HFF-Myc (cell line): Measurements from ENCODE around the gene MADCAM1.
"Not testable (repeated sequence)": the region's sequence is repeated elsewhere in the genome, so short reads cannot be mapped to it uniquely, and the experiment has no call there.

Source experiments
- DNase-seq: peaks from one replicate; pipeline ENCODE4 v3.0.0-alpha.2; 2011; ENCODE audit warnings: low read depth; ENCODE audit errors: extremely low read depth
- H3K4me3 ChIP-seq: replicated peaks from 2 replicates; pipeline ENCODE4 v1.5.1; 2011; ENCODE audit warnings: low read depth, mild to moderate bottlenecking, control low read depth, low read length
- CTCF ChIP-seq: IDR thresholded peaks from 2 replicates; pipeline ENCODE4 v1.5.1; 2012; ENCODE audit warnings: mild to moderate bottlenecking, low read depth, low read length, control low read depth; ENCODE audit errors: missing control alignments

MADCAM1 gene

DNA sequence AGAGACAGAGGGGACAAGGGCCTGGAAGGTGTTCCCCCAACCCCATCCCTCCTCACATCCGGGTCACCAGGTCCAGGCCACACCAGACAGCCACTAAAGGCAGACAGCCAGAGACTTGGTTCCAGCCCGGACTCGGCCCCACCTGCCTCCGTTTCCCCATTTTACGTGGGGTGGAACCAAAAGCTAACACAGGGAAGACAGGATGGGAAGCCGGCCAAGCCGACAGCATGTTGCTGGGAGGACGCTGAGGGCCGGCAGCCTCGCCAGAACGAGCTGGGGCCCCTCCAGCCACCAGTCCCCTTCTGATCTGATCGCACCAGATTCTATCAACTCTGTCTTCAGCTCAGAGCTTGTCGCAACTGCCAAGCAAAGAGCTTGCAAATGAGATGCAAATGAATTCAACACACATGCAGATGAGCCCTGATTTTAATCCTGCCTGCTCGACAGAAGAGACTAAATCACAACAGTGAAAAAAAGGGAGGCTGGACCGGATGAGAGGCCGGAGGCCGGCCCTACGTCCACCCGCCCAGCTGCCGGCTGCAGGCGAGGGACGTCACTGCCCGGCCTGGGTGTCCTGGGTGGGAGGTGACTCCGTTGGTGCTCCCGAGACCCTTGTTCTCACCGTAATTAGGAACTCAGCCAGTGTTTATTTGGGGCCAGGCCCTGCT, 17.9 kb upstream of the MADCAM1 start:
- H3K4me3 ChIP-seq, result no peak overlapping the region
- DNase-seq, result no peak
- no peak for TF ChIP-seq CTCF

- no peak overlapping the region for H3K4me3 ChIP-seq
- no peak for TF ChIP-seq CTCF
- DNase-seq, result no peak
Observed at GRCh38 chr19:478976-479375, 17.3 kb upstream of the MADCAM1 start.

DNA sequence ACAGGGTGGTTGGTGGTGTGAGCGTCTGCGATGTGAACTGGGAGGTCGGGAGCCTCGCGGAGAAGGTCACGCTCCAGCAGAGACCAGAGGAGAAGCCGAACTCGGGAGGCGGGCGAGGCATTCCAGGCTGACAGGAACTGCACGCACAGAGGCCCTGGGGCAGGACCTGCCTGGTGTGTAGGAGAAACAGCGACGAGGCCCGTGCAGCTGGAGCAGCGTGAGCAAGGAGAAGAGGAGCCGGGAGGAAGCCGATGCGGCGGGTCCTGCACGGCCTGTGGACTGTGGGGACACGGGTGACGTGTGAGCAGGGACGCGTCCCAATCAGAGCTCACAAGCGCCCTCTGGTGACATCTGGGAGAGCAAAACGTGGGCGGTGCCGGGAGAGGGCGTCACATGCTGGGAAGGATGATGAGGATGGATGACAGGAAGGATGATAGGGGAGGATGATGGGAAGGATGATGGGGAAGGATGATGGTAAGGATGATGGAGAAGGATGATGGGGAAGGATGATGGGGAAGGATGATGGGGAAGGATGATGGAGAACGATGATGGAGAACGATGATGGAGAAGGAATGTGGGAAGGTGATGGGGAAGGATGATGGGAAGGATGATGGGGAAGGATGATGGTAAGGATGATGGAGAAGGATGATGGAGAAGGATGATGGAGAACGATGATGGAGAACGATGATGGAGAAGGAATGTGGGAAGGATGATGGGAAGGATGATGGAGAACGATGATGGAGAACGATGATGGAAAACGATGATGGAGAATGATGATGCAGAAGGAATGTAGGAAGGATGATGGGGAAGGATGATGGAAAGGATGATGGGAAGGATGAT, 16.1 kb upstream of the MADCAM1 start:
- TF ChIP-seq CTCF, result peak; percentile 44
- no peak overlapping the region for H3K4me3 ChIP-seq
- DNase-seq, result no peak

DNA sequence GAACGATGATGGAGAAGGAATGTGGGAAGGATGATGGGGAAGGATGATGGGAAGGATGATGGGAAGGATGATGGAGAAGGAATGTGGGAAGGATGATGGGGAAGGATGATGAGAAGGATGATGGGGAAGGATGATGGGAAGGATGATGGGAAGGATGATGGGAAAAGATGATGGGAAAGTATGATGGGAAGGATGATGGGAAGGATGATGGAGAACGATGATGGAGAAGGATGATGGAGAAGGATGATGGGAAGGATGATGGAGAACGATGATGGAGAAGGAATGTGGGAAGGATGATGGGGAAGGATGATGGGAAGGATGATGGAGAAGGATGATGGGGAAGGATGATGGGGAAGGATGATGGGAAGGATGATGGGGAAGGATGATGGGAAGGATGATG, 15.2 kb upstream of the MADCAM1 start:
- not testable (repeated sequence) for H3K4me3 ChIP-seq, DNase-seq

GRCh38 chr19:482186-483041, 13.9 kb upstream of the MADCAM1 start:
- TF ChIP-seq CTCF, result no peak
- no peak for DNase-seq
- no peak overlapping the region for H3K4me3 ChIP-seq

- no peak for TF ChIP-seq CTCF
- DNase-seq, result no peak
- no peak overlapping the region for H3K4me3 ChIP-seq
Observed at GRCh38 chr19:483332-484072, 12.8 kb upstream of the MADCAM1 start.
